Testis (tissue), 2 donors: ENCODE results near the gene U2AF1L4.

Source experiments
- POLR2A ChIP-seq: fragments of 450-650 bp; IDR thresholded peaks from one replicate; pipeline ENCODE4 v1.6.1; 2017; ENCODE audit warnings: antibody characterized with exemption, mild to moderate bottlenecking, moderate library complexity
- TF ChIP-seq, protein P1 (sequence below), 3 experiments: fragments of 450-650 bp in 2 of 3; fragments of 200-600 bp in 1 of 3; sonication (generic) in 1 of 3; IDR thresholded peaks; one replicate each; pipeline ENCODE4 v1.5.1; 2016 to 2019; ENCODE audit warnings: antibody characterized with exemption in 3 of 3, mild to moderate bottlenecking in 2 of 3, moderate library complexity in 1 of 3

DNA sequence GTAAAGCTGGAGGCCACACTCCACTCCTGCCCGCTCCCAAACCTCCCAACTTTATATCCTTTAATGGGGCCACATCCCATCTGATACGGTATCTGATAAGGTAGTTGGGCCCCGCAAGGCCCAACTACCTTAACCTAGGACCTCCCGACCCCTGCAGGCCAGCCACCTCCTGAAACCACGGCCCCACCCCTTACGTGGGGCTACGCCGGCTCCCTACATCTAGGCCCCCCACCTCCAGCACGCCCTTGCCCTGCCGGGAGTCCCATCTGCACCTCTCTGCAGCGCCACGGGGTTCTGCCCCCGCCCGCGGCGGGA lies 5.2 kb downstream of the U2AF1L4 start:
- TF ChIP-seq, protein P1, sequence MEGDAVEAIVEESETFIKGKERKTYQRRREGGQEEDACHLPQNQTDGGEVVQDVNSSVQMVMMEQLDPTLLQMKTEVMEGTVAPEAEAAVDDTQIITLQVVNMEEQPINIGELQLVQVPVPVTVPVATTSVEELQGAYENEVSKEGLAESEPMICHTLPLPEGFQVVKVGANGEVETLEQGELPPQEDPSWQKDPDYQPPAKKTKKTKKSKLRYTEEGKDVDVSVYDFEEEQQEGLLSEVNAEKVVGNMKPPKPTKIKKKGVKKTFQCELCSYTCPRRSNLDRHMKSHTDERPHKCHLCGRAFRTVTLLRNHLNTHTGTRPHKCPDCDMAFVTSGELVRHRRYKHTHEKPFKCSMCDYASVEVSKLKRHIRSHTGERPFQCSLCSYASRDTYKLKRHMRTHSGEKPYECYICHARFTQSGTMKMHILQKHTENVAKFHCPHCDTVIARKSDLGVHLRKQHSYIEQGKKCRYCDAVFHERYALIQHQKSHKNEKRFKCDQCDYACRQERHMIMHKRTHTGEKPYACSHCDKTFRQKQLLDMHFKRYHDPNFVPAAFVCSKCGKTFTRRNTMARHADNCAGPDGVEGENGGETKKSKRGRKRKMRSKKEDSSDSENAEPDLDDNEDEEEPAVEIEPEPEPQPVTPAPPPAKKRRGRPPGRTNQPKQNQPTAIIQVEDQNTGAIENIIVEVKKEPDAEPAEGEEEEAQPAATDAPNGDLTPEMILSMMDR (IDR thresholded peaks at IDR 0.05): no peak
- no peak for TF ChIP-seq POLR2A
